ENCODE results near the gene TBC1D17. TPM values are rescaled to one million over a fixed set of nuclear protein-coding genes. Genes with fewer than 3 reads are reported as not detected.

TBC1D17 gene
- total RNA-seq, 4 donors from 2014 or later: 47.7 to 56.5 (median 49.0) TPM

DNA sequence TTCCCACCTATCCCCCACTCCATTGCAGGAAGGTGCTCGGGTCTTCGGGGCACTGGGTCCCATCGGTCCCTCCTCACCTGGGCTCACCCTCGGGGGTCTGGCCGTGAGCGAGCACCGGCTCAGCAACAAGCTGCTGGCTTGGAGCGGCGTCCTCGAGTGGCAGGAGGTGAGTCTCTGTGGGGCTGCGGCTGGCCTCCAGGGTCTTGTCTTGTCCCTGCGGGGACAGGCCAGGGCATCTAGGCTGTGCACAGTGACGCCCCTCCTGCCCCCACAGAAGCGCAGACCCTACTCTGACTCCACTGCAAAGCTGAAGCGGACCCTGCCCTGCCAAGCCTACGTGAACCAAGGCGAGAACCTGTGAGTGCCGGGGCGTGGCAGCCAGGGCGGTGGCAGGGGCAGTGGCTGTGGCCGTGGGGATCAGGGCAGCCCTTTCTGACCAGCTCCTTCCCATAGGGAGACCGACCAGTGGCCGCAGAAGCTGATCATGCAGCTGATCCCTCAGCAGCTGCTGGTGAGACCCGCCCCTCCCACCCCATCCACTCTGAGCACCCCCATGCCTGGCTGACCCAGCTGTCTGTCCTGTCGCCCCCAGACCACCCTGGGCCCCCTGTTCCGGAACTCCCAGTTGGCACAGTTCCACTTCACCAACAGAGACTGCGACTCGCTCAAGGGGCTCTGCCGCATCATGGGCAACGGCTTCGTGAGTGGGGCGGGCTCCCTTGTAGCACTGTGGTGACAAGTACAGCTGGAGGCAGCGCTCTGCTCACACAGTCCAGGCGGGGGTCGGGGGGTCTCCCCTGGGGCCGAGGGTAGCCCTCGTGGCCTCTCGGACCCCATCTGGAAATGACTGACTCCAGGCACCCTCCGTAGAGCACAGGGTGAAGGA lies 22.9 kb upstream of the TBC1D17 start:
- H3K27ac ChIP-seq: peak overlapping the region in 2 of 4 donors; percentile 32 to 60
- H3K36me3 ChIP-seq: peaks cover 0 to 55% (median 4%) of the 10 kb centered on the region in 3 donors
- WGBS, 2 donors: 76 to 91% methylated on average over 8 to 37 of the region's 39 CpGs

DNA sequence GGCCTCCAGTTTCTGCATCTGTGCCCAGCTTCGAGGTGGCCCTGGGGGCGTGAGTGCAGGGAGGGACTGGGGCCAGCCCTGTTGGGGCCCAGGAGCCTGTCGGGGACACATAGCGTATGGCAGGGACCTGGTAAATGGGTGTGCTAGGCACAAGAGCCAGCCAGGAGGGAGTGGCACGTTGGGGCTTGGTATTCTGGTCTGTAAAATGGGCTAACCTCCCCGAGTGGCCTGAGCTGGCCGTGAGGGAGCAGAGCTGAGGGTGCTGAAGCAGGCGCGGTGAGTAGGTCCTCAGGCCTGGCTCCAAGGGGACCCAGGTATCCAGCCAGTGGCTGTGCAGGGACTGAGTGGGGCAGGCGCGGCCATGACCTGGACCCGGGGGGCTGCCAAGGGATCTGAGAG lies 22.2 kb upstream of the TBC1D17 start:
- peak overlapping the region in 2 of 4 donors; percentile 28 to 60 for H3K27ac ChIP-seq
- no peak for DNase-seq (ENCODE audit: low spot score in 2 of 2)
- WGBS, 2 donors: 88 to 91% methylated on average over 11 to 12 of the region's 12 CpGs
- H3K36me3 ChIP-seq: peaks cover 0 to 61% (median 4%) of the 10 kb centered on the region in 3 donors
- TF ChIP-seq EP300 (IDR thresholded peaks at IDR 0.05): no peak
- TF ChIP-seq, protein P1, sequence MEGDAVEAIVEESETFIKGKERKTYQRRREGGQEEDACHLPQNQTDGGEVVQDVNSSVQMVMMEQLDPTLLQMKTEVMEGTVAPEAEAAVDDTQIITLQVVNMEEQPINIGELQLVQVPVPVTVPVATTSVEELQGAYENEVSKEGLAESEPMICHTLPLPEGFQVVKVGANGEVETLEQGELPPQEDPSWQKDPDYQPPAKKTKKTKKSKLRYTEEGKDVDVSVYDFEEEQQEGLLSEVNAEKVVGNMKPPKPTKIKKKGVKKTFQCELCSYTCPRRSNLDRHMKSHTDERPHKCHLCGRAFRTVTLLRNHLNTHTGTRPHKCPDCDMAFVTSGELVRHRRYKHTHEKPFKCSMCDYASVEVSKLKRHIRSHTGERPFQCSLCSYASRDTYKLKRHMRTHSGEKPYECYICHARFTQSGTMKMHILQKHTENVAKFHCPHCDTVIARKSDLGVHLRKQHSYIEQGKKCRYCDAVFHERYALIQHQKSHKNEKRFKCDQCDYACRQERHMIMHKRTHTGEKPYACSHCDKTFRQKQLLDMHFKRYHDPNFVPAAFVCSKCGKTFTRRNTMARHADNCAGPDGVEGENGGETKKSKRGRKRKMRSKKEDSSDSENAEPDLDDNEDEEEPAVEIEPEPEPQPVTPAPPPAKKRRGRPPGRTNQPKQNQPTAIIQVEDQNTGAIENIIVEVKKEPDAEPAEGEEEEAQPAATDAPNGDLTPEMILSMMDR (IDR thresholded peaks at IDR 0.05): no peak
- TF ChIP-seq POLR2A (IDR thresholded peaks at IDR 0.05): no peak
- no peak overlapping the region for H3K4me3 ChIP-seq
- no peaks in the 10 kb centered on the region for H3K9me3 ChIP-seq
- peaks cover 0 to 72% (median 22%) of the 10 kb centered on the region in 4 donors for H3K4me1 ChIP-seq
- no peaks in the 10 kb centered on the region for H3K27me3 ChIP-seq

More for the DNA sequence above, 22.9 kb upstream of the TBC1D17 start:
- H3K27me3 ChIP-seq: no peaks in the 10 kb centered on the region
- no peak overlapping the region for H3K4me3 ChIP-seq
- TF ChIP-seq POLR2A (IDR thresholded peaks at IDR 0.05) (no peak), EP300 (IDR thresholded peaks at IDR 0.05) (no peak)
- TF ChIP-seq, protein P1 (IDR thresholded peaks at IDR 0.05): no peak
- no peaks in the 10 kb centered on the region for H3K9me3 ChIP-seq
- peaks cover 0 to 70% (median 24%) of the 10 kb centered on the region in 4 donors for H3K4me1 ChIP-seq
- DNase-seq (ENCODE audit: low spot score in 2 of 2): no peak

DNA sequence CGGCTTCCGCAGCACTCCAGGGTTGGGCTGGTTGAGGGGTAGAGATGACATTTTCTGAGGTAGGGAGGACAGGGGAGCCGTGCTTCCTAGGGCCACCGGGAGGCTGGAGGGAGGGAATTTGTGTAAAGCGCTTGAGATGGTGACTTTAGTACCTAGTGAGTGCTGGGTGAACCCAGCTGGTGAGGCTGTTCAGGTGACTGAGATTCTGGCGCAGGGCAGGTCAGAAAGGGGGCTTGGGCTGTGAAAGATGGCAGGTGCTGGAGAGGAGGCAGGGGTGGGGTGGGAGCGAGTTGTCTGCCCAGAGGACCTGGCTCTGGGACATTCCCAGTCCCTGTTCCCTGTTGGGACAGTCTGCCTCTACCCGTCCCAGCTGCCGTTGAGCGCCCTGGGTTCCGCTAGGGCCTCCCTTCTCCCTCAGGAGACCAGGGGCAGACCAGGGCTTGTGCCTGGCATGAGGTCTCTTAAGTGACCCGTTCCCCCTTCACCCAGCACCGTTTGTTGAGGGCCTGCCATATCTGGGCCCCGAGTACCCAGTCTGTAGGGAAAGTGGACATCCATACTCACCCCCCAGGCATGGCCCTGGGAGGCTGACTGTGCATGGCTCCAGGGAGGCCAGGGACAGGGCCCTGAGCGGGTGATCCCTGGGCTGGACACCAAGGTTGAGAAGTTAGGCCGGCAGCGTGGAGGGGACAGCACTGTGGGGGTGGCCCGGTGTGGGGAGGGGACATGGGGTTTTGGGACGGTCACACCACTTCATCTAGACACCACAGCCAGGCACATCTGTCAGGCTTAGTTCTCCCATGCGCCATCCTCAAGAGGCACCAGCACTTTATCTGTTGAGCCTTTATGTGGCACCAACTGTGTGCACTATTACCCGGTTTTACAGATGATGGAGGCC lies 21.6 kb upstream of the TBC1D17 start:
- peaks cover 0 to 77% (median 25%) of the 10 kb centered on the region in 4 donors for H3K4me1 ChIP-seq
- 73 to 77% methylated on average over 21 of the region's 21 CpGs for WGBS, 2 donors
- H3K9me3 ChIP-seq: no peaks in the 10 kb centered on the region
- TF ChIP-seq EP300 (IDR thresholded peaks at IDR 0.05): no peak
- TF ChIP-seq, protein P1 (IDR thresholded peaks at IDR 0.05): no peak
- TF ChIP-seq POLR2A (IDR thresholded peaks at IDR 0.05): no peak
- H3K4me3 ChIP-seq: no peak overlapping the region
- H3K27ac ChIP-seq: peak overlapping the region in 2 of 4 donors; percentile 28 to 60
- H3K36me3 ChIP-seq: peaks cover 0 to 68% (median 4%) of the 10 kb centered on the region in 3 donors
- no peaks in the 10 kb centered on the region for H3K27me3 ChIP-seq
- DNase-seq (ENCODE audit: low spot score in 2 of 2): no peak

DNA sequence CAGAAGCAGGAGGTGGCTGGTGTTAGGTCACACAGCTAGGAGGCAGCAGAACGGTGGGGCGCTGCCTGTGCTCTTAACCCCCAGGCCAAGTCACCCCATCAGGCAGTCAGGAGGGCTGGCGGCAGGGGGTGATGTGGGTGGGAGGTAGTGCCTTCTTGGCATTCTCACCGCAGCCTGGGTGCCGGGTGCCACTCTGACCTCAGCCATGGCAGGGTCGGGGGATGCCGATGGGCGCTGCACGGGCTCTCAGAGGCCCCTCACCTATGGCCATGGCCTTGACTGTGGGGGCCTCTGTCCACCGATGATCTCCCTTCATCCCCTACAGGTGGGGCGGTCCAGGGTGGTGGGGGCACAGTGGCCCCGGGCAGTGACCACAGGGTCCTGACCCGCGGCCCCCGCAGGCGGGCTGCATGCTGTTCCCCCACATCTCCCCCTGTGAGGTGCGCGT lies 20.9 kb upstream of the TBC1D17 start:
- peaks cover 0 to 84% (median 29%) of the 10 kb centered on the region in 4 donors for H3K4me1 ChIP-seq
- no peak for TF ChIP-seq POLR2A (IDR thresholded peaks at IDR 0.05)
- TF ChIP-seq, protein P1 (IDR thresholded peaks at IDR 0.05): no peak
- TF ChIP-seq EP300 (IDR thresholded peaks at IDR 0.05): no peak
- no peak for DNase-seq (ENCODE audit: low spot score in 2 of 2)
- no peak overlapping the region for H3K4me3 ChIP-seq
- no peaks in the 10 kb centered on the region for H3K27me3 ChIP-seq
- WGBS, 2 donors: 82 to 87% methylated on average over 7 to 13 of the region's 18 CpGs
- no peaks in the 10 kb centered on the region for H3K9me3 ChIP-seq
- peaks cover 0 to 75% (median 4%) of the 10 kb centered on the region in 3 donors for H3K36me3 ChIP-seq
- H3K27ac ChIP-seq: peak overlapping the region in 1 of 4 donors; percentile 60
